Measurements from ENCODE around the gene MRFAP1. TPM values are rescaled to one million over a fixed set of nuclear protein-coding genes. Genes with fewer than 3 reads are reported as not detected.
"Not testable (repeated sequence)": the region's sequence is repeated elsewhere in the genome, so short reads cannot be mapped to it uniquely, and the experiment has no call there.

The MRFAP1 gene
- polyA plus RNA-seq, 1 donor = 229 TPM

GRCh38 chr4:6633091-6633906 lies 7.2 kb upstream of the MRFAP1 start:
- no peak for DNase-seq (ENCODE audit: low read depth)

DNA sequence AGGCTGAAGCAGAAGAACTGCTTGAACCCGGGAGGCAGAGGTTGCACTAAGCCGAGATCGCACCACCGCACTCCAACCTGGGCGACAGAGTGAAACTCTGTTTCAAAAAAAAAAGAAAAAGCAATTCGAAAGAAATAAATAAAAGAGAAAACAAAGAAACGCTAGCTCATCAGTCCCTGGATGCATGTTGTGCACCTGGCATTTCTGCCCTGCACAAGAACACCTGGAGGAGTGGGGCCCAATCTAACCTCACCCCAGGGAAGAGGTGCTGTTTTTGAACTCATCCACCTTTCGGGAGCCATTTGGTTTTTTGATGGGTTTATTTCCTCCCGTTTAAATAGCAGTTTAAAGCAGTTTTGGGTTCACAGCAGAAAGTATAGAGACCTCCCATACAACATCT lies 5.7 kb upstream of the MRFAP1 start:
- DNase-seq (ENCODE audit: low read depth) = no peak

DNA sequence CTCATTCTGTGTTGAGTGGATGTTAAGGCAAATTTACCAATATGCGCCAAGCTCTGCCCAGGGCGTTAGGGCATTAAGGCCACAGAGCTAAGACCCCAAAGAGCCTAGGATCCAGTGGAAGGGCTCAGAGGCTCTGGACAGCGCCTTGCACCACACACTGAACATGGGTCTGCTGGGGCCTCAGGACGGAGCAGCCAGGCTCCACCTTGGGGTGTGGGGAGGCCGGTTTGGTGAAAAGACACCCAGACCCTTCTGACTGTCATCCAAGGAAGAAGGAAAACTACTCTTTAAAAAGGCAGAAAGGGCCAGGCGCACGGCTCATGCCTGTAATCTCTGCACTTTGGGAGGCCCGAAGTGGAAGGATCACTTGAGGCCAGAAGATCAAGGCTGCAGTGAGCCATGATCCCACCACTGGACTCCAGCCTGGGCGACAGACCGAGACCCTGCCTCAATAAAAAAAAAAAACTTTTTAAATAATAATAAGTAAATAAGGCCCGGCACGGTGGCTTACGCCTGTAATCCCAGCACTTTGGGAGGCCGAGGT lies 1.3 kb upstream of the MRFAP1 start:
- DNase-seq (ENCODE audit: low read depth) = no peak

GRCh38 chr4:6641164-6641970 lies 882 bp downstream of the MRFAP1 start:
- DNase-seq (ENCODE audit: low read depth) = no peak

GRCh38 chr4:6641971-6642320 lies 1.5 kb downstream of the MRFAP1 start:
- DNase-seq (ENCODE audit: low read depth) = no peak

- DNase-seq (ENCODE audit: low read depth) = no peak
Observed at GRCh38 chr4:6643141-6643847, 2.8 kb downstream of the MRFAP1 start.

GRCh38 chr4:6644792-6645530 lies 4.5 kb downstream of the MRFAP1 start:
- DNase-seq (ENCODE audit: low read depth) = no peak

DNA sequence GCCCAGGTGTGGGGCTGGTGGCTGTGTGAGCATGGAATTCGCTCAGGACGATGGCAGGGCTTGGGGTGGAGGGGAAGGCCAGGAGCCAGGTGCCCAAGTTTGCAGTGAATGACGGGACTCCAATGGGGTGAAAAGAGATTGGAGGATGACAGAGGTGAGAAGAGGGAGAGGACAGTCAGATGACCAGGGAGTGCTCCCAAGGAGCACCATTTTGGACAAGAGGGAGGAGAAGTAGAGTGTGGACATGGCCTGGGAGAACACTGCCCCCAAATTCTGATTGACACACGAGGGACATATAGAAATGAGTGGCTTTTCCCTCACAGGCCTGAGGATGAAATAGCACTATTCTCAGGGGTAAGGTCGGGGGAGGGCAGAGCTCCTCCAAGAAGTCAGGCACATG lies 6.7 kb downstream of the MRFAP1 start:
- no peak for DNase-seq (ENCODE audit: low read depth)

DNA sequence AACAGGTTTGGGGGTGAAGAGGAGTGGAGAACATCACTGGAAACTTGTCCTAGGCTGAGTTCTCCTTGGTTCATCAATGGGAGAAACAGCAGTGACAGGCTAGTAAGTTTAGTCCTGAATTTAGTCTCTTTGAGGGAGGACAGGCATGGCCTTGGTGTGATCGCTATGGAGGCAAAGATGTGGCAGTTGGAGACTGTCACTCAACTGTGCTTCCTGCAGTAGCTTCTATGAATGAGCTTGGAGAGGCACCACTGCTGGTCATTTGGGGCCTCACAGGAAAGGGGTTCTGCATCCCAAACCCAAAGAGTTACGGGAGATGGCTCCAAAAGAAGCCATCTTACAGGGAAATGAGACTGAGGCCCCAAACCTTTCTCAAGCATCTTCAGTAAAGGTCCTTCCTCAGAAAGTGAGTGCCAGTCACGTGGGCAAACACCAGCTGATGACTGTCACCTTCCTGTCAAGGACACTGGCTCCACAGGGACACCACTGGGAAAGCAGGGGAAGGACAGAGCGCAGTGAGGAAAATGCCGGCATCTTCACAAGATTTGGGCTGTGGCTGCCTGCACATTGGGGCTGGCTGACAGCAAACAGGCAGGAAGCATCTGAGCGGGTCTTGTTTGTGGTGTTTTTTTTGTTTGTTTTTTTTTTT lies 7.2 kb downstream of the MRFAP1 start:
- no peak for DNase-seq (ENCODE audit: low read depth)

- DNase-seq (ENCODE audit: low read depth) = no peak
Observed at GRCh38 chr4:6649216-6649615, 8.7 kb downstream of the MRFAP1 start.

- DNase-seq (ENCODE audit: low read depth) = not testable (repeated sequence)
Observed at GRCh38 chr4:6654211-6654610, 13.7 kb downstream of the MRFAP1 start.

- not testable (repeated sequence) for DNase-seq (ENCODE audit: low read depth)
Observed at GRCh38 chr4:6655291-6655690, 14.8 kb downstream of the MRFAP1 start.

DNA sequence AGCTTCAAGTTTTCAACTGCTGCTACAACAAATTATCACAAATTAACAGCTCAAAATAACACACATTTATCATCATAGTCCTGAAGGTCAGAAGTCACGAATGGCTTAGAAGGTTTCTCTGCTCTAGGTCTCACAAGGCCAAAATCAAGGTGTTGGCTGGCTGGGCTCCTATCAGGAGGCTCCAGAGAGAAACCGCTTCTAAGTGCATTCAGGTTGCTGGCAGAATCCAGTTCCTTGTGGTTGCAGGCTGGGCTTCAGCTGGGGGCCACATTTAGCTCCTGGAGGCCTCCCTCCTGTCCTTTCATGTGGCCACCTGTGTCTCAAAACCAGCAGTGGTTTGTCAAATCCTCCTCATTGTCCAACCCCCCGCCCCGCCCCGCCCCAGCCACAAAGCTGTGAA lies 15.4 kb downstream of the MRFAP1 start:
- DNase-seq (ENCODE audit: low read depth) = no peak

- no peak for DNase-seq (ENCODE audit: low read depth)
Observed at GRCh38 chr4:6657242-6658208, 17.0 kb downstream of the MRFAP1 start.

DNA sequence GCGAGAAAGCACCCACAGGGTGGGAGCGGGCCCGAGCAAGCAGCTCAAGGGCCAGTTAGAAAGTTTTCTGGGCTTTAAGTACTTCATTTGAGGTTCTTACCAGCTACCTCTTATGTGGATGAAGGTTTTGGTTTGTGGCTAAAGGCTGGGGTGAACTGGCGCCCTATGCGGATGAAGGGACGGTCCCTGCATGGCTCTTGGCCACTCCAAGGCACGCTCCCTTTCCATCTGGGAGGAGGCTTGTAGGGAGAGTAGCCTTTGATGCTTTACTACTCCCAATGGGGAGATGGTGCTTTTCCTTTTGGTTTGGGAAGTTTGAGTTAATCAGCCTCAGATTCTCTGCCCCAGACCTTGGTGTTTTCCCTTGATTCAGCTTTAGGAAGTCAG lies 17.7 kb downstream of the MRFAP1 start:
- no peak for DNase-seq (ENCODE audit: low read depth)

DNA sequence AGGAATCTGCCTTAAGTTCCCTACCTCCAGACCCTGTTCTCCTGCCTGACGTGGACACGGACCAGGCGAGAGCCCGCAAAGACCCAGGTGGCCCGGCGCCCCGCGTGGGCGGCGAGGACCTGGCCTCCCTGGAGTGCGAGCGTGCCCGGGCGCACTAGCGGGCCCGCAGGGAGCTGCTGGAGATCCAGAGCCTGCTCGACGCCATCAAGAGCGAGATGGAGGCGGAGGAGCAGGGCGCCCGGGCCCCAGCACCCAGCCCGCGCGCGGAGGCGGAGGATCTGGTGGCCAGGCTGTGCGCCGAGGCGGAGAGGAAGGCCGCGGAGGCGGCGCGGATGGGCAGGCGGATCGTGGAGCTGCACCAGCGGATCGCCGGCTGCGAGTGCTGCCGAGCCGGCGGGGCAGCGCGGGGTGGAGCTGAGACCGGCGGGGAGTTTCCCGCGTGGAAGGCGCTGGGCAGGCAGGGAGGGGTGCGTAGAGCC lies 18.2 kb downstream of the MRFAP1 start:
- DNase-seq (ENCODE audit: low read depth) = no peak

DNA sequence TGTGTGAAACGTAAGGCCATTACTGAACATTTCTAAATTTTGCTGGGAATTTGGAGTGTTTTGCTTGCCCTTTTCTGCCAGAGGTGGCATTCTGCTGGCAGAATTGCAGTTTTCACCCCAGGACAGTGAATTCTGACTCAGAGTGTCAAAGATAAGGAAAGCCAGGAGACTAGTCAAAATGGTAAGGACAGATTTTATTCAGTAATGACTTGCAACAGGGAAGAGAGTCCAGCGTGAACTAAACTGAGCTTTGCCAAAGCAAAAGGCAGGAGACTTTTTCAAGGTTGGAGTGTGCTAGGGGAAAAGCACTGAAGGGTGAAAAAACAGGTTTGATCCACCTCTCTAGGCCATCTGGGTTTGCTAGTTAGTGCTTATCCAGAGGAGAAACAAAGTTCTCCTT lies 19.4 kb downstream of the MRFAP1 start:
- no peak for DNase-seq (ENCODE audit: low read depth)

DNA sequence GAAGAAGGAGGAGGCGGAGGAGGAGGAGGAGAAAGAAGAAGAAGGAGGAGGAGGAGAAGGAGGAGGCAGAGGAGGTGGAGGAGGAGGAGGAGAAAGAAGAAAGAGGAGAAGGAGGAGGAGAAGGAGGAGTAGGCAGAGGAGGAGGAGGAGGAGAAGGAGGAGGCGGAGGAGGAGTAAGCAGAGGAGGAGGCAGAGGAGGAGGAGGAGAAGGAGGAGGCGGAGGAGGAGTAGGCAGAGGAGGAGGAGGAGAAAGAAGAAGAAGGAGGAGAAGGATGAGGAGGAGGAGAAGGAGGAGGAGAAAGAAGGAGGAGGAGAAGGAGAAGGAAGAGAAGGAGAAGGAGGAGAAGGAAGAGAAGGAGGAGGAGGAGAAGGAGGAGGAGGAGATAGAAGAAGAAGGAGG lies 19.9 kb downstream of the MRFAP1 start:
- DNase-seq (ENCODE audit: low read depth) = no peak

- DNase-seq (ENCODE audit: low read depth) = no peak
Observed at GRCh38 chr4:6662591-6662990, 22.1 kb downstream of the MRFAP1 start.
